GM12878 (cell line): Measurements from ENCODE around the gene SNX3. TPM values are rescaled to one million over a fixed set of nuclear protein-coding genes. Genes with fewer than 3 reads are reported as not detected.

Experiments
- ATAC-seq: fragments of 200-7000 bp; cut with Tn5 transposase; 3 replicates; pipeline ENCODE4 v1.9.1; 2020; ENCODE audit warnings: mild to moderate bottlenecking, moderate library complexity
- BruUV-seq: library from RNA; stranded (reverse); fragments of 400-500 nt; replicated peaks from 2 replicates; lab custom pipeline; 2021; lab: Mats Ljungman, UMichigan
- CTCF ChIA-PET: fragments of 300-600 bp; sonication (Branson Sonifier 250); formaldehyde crosslinking; extraction: SDS; loops from one replicate; lab custom pipeline; 2021; ENCODE audit warnings: inconsistent platforms; lab: Yijun Ruan, JAX
- POLR2A ChIA-PET: fragments of 350-600 bp; formaldehyde crosslinking; extraction: SDS; loops from one replicate; lab custom pipeline; 2021; ENCODE audit warnings: inconsistent platforms; lab: Charles Lee
- RAD21 ChIA-PET: fragments of 300-600 bp; sonication (Branson Sonifier 250); formaldehyde crosslinking; loops from one replicate; lab custom pipeline; 2023; ENCODE audit warnings: antibody characterized with exemption; ENCODE audit not compliant: unreplicated experiment; lab: Charles Lee
- SMC1A ChIA-PET: fragments of 300-600 bp; sonication (Branson Sonifier 250); formaldehyde crosslinking; loops from one replicate; lab custom pipeline; 2023; ENCODE audit not compliant: unreplicated experiment, uncharacterized antibody; lab: Charles Lee
- DNase-seq: peaks from one replicate; pipeline ENCODE4 v3.0.0-alpha.2; 2011; ENCODE audit warnings: low read depth, low spot score
- FAIRE-seq: peaks from 3 replicates; lab custom pipeline; 2011; peaks lifted over from hg19 to GRCh38; lab: Jason Lieb, UNC
- H2AFZ ChIP-seq: 2 replicates; pipeline ENCODE4 v1.6.0; 2011; ENCODE audit warnings: low read depth, low read length, control low read depth; ENCODE audit not compliant: control insufficient read depth
- H3K27ac ChIP-seq: 2 replicates; pipeline ENCODE4 v1.5.1; 2011; ENCODE audit warnings: control low read depth; ENCODE audit not compliant: control insufficient read depth, insufficient read depth
- H3K27me3 ChIP-seq, 2 experiments: replicated peaks in 1 of 2; 2 replicates each; pipeline versions ENCODE4 v1.6.0 to v1.6.1; 2011; ENCODE audit warnings: low read length in 1 of 2; ENCODE audit not compliant: control insufficient read depth in 2 of 2, insufficient read depth in 2 of 2
- H3K36me3 ChIP-seq, 2 experiments: 2 replicates each; pipeline ENCODE4 v1.5.1; 2011; ENCODE audit warnings: low read length in 1 of 2; ENCODE audit not compliant: control insufficient read depth in 2 of 2, insufficient read depth in 2 of 2
- H3K4me1 ChIP-seq: 2 replicates; pipeline ENCODE4 v1.6.1; 2011; ENCODE audit warnings: mild to moderate bottlenecking, low read length, moderate library complexity, mixed read lengths; ENCODE audit not compliant: control insufficient read depth, insufficient read depth
- H3K4me2 ChIP-seq: 2 replicates; pipeline ENCODE4 v1.6.0; 2011; ENCODE audit warnings: control low read depth; ENCODE audit not compliant: control insufficient read depth, insufficient read depth
- H3K4me3 ChIP-seq: fragments of 200-600 bp; sonication (generic); 2 replicates; pipeline ENCODE4 v1.5.1; 2016
- H3K79me2 ChIP-seq: 2 replicates; pipeline ENCODE4 v1.6.0; 2011; ENCODE audit warnings: low read length; ENCODE audit not compliant: control insufficient read depth, insufficient read depth
- H3K9ac ChIP-seq: 2 replicates; pipeline ENCODE4 v1.8.0; 2011; ENCODE audit warnings: low read length, control low read depth, mixed read lengths; ENCODE audit not compliant: control insufficient read depth, insufficient read depth
- H3K9me3 ChIP-seq: replicated peaks from 3 replicates; pipeline ENCODE4 v1.5.1; 2011; ENCODE audit warnings: mild to moderate bottlenecking, low read length; ENCODE audit not compliant: control insufficient read depth, insufficient read depth
- H4K20me1 ChIP-seq: 2 replicates; pipeline ENCODE4 v1.6.0; 2011; ENCODE audit not compliant: control insufficient read depth, insufficient read depth
- CBX3 ChIP-seq: fragments of 200-600 bp; sonication (generic); IDR thresholded peaks from 2 replicates; pipeline ENCODE4 v1.6.1; 2016; ENCODE audit warnings: low read depth, borderline replicate concordance
- CHD1 ChIP-seq: IDR thresholded peaks from 2 replicates; pipeline ENCODE4 v1.6.1; 2012; ENCODE audit warnings: low read depth, low read length, improper control_type of control experiment
- EGR1 ChIP-seq, 2 experiments: IDR thresholded peaks; 1 replicate in 1 of 2; 2 replicates in 1 of 2; pipeline ENCODE4 v1.6.1; 2011 to 2012; ENCODE audit warnings: low read depth in 2 of 2, low read length in 2 of 2, borderline replicate concordance in 1 of 2, mild to moderate bottlenecking in 1 of 2, moderate library complexity in 1 of 2
- GABPA ChIP-seq: IDR thresholded peaks from 2 replicates; pipeline ENCODE4 v1.6.1; 2014; ENCODE audit warnings: antibody characterized with exemption, low read depth, mild to moderate bottlenecking, inconsistent platforms
- KDM1A ChIP-seq: fragments of 200-600 bp; sonication (generic); IDR thresholded peaks from 2 replicates; pipeline ENCODE4 v1.6.1; 2016; ENCODE audit warnings: borderline replicate concordance
- NFIC ChIP-seq: IDR thresholded peaks from 2 replicates; pipeline ENCODE4 v1.6.1; 2012; ENCODE audit warnings: low read depth, mild to moderate bottlenecking, inconsistent platforms, low read length, moderate library complexity
- PAX5 ChIP-seq: IDR thresholded peaks from 2 replicates; pipeline ENCODE4 v1.6.1; 2011; ENCODE audit warnings: low read depth, low read length, borderline replicate concordance
- RELB ChIP-seq: fragments of 450-650 bp; IDR thresholded peaks from 2 replicates; pipeline ENCODE4 v1.6.1; 2017; ENCODE audit warnings: low read depth, mild to moderate bottlenecking, moderate library complexity
- SMAD1 ChIP-seq: fragments of 450-650 bp; IDR thresholded peaks from 2 replicates; pipeline ENCODE4 v1.6.1; 2018; ENCODE audit warnings: mild to moderate bottlenecking, low read depth; ENCODE audit not compliant: partially characterized antibody
- TBL1XR1 ChIP-seq: IDR thresholded peaks from 2 replicates; pipeline ENCODE4 v1.6.1; 2012; ENCODE audit warnings: low read depth, low read length, improper control_type of control experiment
- YY1 ChIP-seq: IDR thresholded peaks from 2 replicates; pipeline ENCODE4 v1.6.1; 2011; ENCODE audit warnings: low read depth, mild to moderate bottlenecking, low read length
- ZNF384 ChIP-seq: IDR thresholded peaks from 2 replicates; pipeline ENCODE4 v1.6.1; 2012; ENCODE audit warnings: low read depth, mild to moderate bottlenecking, low read length, improper control_type of control experiment, borderline replicate concordance
- WGBS: methylation state at CpG from one replicate; pipeline ENCODE4 v1.1.6; 2016; ENCODE audit warnings: low lambda C conversion rate; ENCODE audit not compliant: insufficient replicate concordance, insufficient coverage; ENCODE audit errors: missing lambda C conversion rate; 5-methylcytosine and 5-hydroxymethylcytosine counted together
- in situ Hi-C: fragments of 300-500 bp; cut with MboI; formaldehyde crosslinking; loops from 9 replicates; pipeline ENCODE4 v1.14.3; 2018; ENCODE audit warnings: mixed read lengths
- intact Hi-C: fragments of 100-400 bp; cut with micrococcal nuclease; formaldehyde crosslinking; loops from one replicate; pipeline ENCODE4 v1.14.2; 2022; ENCODE audit not compliant: unreplicated experiment
- polyA plus RNA-seq, 11 experiments: library from polyadenylated mRNA; depleted of rRNA in 4 of 11; unstranded in 6 of 11; stranded (reverse) in 5 of 11; fragments of >200 nt; fragmentation: Nextera tagmentation in 4 of 11; fragmentation: Illumina TruSeq in 1 of 11; extraction: Ambion mirVana in 4 of 11; extraction: Trizol in 1 of 11; gene quantifications; 1 replicate in 1 of 11; 2 replicates in 10 of 11; pipeline versions ENCODE4 v1.2.1 to v1.2.3, GENCODE V29; 2011 to 2016; ENCODE audit warnings: inconsistent platforms in 2 of 11, missing spikeins in 2 of 11, low read depth in 1 of 11
- total RNA-seq, 4 experiments: library from RNA; depleted of rRNA in 3 of 4; stranded (reverse); fragments of >200 nt in 3 of 4; fragmentation: Illumina TruSeq in 1 of 4; extraction: Trizol in 1 of 4; gene quantifications; 2 replicates each; pipeline versions ENCODE4 v1.2.1 to v1.2.3, GENCODE V29; 2013 to 2021

The SNX3 gene
- total and polyA plus RNA-seq, 10 of the 15 experiments (the other 5 are each of a cell fraction or from before 2014, with no cell fraction given) = 43.7 to 297 (median 95.6) TPM

- FAIRE-seq (no peak), DNase-seq (no peak), ATAC-seq (no peak)
- Histone ChIP-seq H3K4me1 (peaks cover 4% of the 10 kb centered on the region; the same call in 1 of the 2 replicates), H3K4me2 (no peak overlapping the region), H3K9ac (no peak overlapping the region), H3K27me3 (no peaks in the 10 kb centered on the region), H3K79me2 (no peaks in the 10 kb centered on the region), H4K20me1 (no peaks in the 10 kb centered on the region), H3K4me3 (no peak overlapping the region), H2AFZ (no peak overlapping the region), H3K9me3 (no peaks in the 10 kb centered on the region), H3K36me3 (peaks cover 0 to 19% of the 10 kb centered on the region in 2 experiments; a peak in 3 of 4 replicates), H3K27ac (no peak overlapping the region)
- ChIA-PET POLR2A (no interaction called here), CTCF (no interaction called here), SMC1A (no interaction called here), RAD21 (no interaction called here)
- no TSS peak for BruUV-seq
- WGBS = 96% methylated on average over 4 of the region's 4 CpGs
- in situ Hi-C loops (no loop called here), intact Hi-C loops (no loop called here)
- TF ChIP-seq PAX5 (no peak), GABPA (no peak), RELB (no peak), EGR1 (IDR thresholded peaks at IDR 0.05; ENCODE audit: borderline replicate concordance in 1 of 2, low read depth in 2 of 2, low read length in 2 of 2) (no peak), ZNF384 (no peak), NFIC (no peak), SMAD1 (no peak), CHD1 (no peak), TBL1XR1 (no peak), YY1 (no peak), CBX3 (no peak), KDM1A (no peak)
Observed at GRCh38 chr6:108207013-108207412, 53.8 kb downstream of the SNX3 start.
